HCT116 (cell line): ENCODE results near the gene ABCB7. TPM values are rescaled to one million over a fixed set of nuclear protein-coding genes. Genes with fewer than 3 reads are reported as not detected.

Experiments used
- ATAC-seq: fragments of 200-7000 bp; cut with Tn5 transposase; 2 replicates; pipeline ENCODE4 v1.9.1; 2020; ENCODE audit warnings: mild to moderate bottlenecking, moderate library complexity
- BruUV-seq: library from RNA; stranded (reverse); fragments of 400-500 nt; replicated peaks from 2 replicates; lab custom pipeline; 2021; lab: Mats Ljungman, UMichigan
- CTCF ChIA-PET: fragments of 300-600 bp; sonication (Branson Sonifier 250); formaldehyde crosslinking; loops from one replicate; lab custom pipeline; 2021; ENCODE audit warnings: antibody characterized with exemption; lab: Charles Lee
- POLR2A ChIA-PET: fragments of 300-600, 350-600 bp; sonication (Branson Sonifier 250); formaldehyde crosslinking; loops from one replicate; lab custom pipeline; 2021; ENCODE audit warnings: antibody characterized with exemption; lab: Charles Lee
- RAD21 ChIA-PET, 2 experiments: fragments of 300-600 bp; sonication (Branson Sonifier 250); formaldehyde crosslinking; loops; one replicate each; lab custom pipeline; 2023; ENCODE audit warnings: low total read pairs in 2 of 2; ENCODE audit not compliant: uncharacterized antibody in 2 of 2, unreplicated experiment in 2 of 2, low non-redundant PET in 1 of 2; lab: Charles Lee
- DNase-seq: peaks from one replicate; pipeline ENCODE4 v3.0.0-alpha.2; 2010; ENCODE audit warnings: low read depth, low spot score
- H2AFZ ChIP-seq: fragments of 200-600 bp; shearing (Covaris generic), sonication (generic); 2 replicates; pipeline ENCODE4 v1.6.1; 2017; ENCODE audit warnings: low read depth, mixed run types, mixed read lengths, antibody characterized with exemption, low read length; ENCODE audit not compliant: poor library complexity, severe bottlenecking
- H3K27ac ChIP-seq: 2 replicates; pipeline ENCODE4 v1.5.1; 2012; ENCODE audit warnings: low read depth, low read length
- H3K27me3 ChIP-seq: fragments of 200-600 bp; sonication (generic); 2 replicates; pipeline ENCODE4 v1.6.1; 2016; ENCODE audit warnings: mixed run types, low read length, mixed read lengths; ENCODE audit not compliant: insufficient read depth
- H3K36me3 ChIP-seq, 2 experiments: fragments of 200-500 bp in 1 of 2; fragments of 200-600 bp in 1 of 2; sonication (Bioruptor generic) in 1 of 2; sonication (generic) in 1 of 2; 2 replicates each; pipeline versions ENCODE4 v1.5.1 to v1.6.1; 2014 to 2016; ENCODE audit warnings: low read length in 2 of 2, inconsistent platforms in 1 of 2, mixed read lengths in 1 of 2, mixed run types in 1 of 2; ENCODE audit not compliant: insufficient read depth in 2 of 2, control insufficient read depth in 1 of 2
- H3K4me1 ChIP-seq, 2 experiments: fragments of 200-600 bp in 1 of 2; sonication (generic) in 1 of 2; 2 replicates each; pipeline versions ENCODE4 v1.5.1 to v1.6.1; 2012 to 2017; ENCODE audit warnings: low read length in 2 of 2, inconsistent platforms in 1 of 2, mild to moderate bottlenecking in 1 of 2, mixed read lengths in 1 of 2, mixed run types in 1 of 2, moderate library complexity in 1 of 2; ENCODE audit not compliant: insufficient read depth in 2 of 2, control insufficient read depth in 1 of 2
- H3K4me2 ChIP-seq: fragments of 200-600 bp; sonication (generic); 2 replicates; pipeline ENCODE4 v1.6.1; 2017; ENCODE audit warnings: mixed run types, low read length, mixed read lengths
- H3K4me3 ChIP-seq, 2 experiments: fragments of 200-600 bp in 1 of 2; sonication (generic) in 1 of 2; replicated peaks in 1 of 2; 2 replicates each; pipeline ENCODE4 v1.5.1; 2011 to 2016; ENCODE audit warnings: low read length in 2 of 2, control low read depth in 1 of 2, low read depth in 1 of 2, mild to moderate bottlenecking in 1 of 2, mixed read lengths in 1 of 2, mixed run types in 1 of 2
- H3K79me2 ChIP-seq: fragments of 200-600 bp; sonication (generic); 2 replicates; pipeline ENCODE4 v1.6.1; 2017; ENCODE audit warnings: mild to moderate bottlenecking, mixed run types, low read length, moderate library complexity, mixed read lengths; ENCODE audit not compliant: insufficient read depth
- H3K9ac ChIP-seq: fragments of 200-600 bp; sonication (generic); 2 replicates; pipeline ENCODE4 v1.6.1; 2016; ENCODE audit warnings: low read length, mixed read lengths
- H3K9me2 ChIP-seq: fragments of 200-600 bp; sonication (generic), shearing (Covaris generic); 2 replicates; pipeline ENCODE4 v1.6.1; 2017; ENCODE audit warnings: mixed run types, mild to moderate bottlenecking, moderate library complexity; ENCODE audit not compliant: insufficient read depth
- H3K9me3 ChIP-seq, 2 experiments: fragments of 200-500 bp in 1 of 2; fragments of 200-600 bp in 1 of 2; sonication (Bioruptor generic) in 1 of 2; sonication (generic) in 1 of 2; 2 replicates each; pipeline ENCODE4 v1.6.1; 2014 to 2017; ENCODE audit warnings: low read length in 2 of 2, mixed read lengths in 2 of 2, inconsistent platforms in 1 of 2, low read depth in 1 of 2, mild to moderate bottlenecking in 1 of 2, mixed run types in 1 of 2, moderate library complexity in 1 of 2; ENCODE audit not compliant: control insufficient read depth in 1 of 2, insufficient read depth in 1 of 2
- H4K20me1 ChIP-seq: fragments of 200-600 bp; sonication (generic), shearing (Covaris generic); 2 replicates; pipeline ENCODE4 v1.6.1; 2017; ENCODE audit warnings: mixed run types, mild to moderate bottlenecking, moderate library complexity; ENCODE audit not compliant: insufficient read depth
- CBX3 ChIP-seq: IDR thresholded peaks from 2 replicates; pipeline ENCODE4 v1.6.1; 2012; ENCODE audit warnings: low read depth
- CTCF ChIP-seq, 3 experiments: fragments of 200-600 bp in 1 of 3; sonication (generic) in 1 of 3; IDR thresholded peaks in 2 of 3; conservative IDR thresholded peaks in 1 of 3; 2 replicates each; pipeline ENCODE4 v1.5.1; 2012 to 2017; ENCODE audit warnings: low read depth in 2 of 3, low read length in 2 of 3, antibody characterized with exemption in 1 of 3, borderline replicate concordance in 1 of 3, control low read depth in 1 of 3, mild to moderate bottlenecking in 1 of 3, mixed read lengths in 1 of 3, mixed run types in 1 of 3, moderate library complexity in 1 of 3; ENCODE audit not compliant: insufficient read depth in 1 of 3
- EGR1 ChIP-seq: IDR thresholded peaks from 2 replicates; pipeline ENCODE4 v1.6.1; 2012; ENCODE audit warnings: low read depth
- ELF1 ChIP-seq: IDR thresholded peaks from 2 replicates; pipeline ENCODE4 v1.6.1; 2012; ENCODE audit warnings: low read depth, borderline replicate concordance
- EZH2phosphoT487 ChIP-seq: fragments of 200-600 bp; IDR thresholded peaks from 2 replicates; pipeline ENCODE4 v1.6.1; 2018; ENCODE audit warnings: antibody characterized with exemption, borderline replicate concordance
- SIN3A ChIP-seq: IDR thresholded peaks from 2 replicates; pipeline ENCODE4 v1.6.1; 2012; ENCODE audit warnings: low read depth
- ZNF274 ChIP-seq: fragments of 200-500 bp; sonication (Bioruptor generic); IDR thresholded peaks from 2 replicates; pipeline ENCODE4 v1.6.1; 2014; ENCODE audit warnings: mild to moderate bottlenecking, low read depth, low read length, inconsistent platforms
- intact Hi-C: fragments of 100-400 bp; cut with micrococcal nuclease; formaldehyde crosslinking; loops from 2 replicates; pipeline ENCODE4 v1.10.0; 2022
- total RNA-seq: library from RNA; stranded (reverse); gene quantifications from one replicate; pipeline ENCODE4 v1.2.1, GENCODE V29; 2021; ENCODE audit not compliant: unreplicated experiment

Gene ABCB7
- total RNA-seq, 1 experiment from 2014 or later, result 24.6 TPM

DNA sequence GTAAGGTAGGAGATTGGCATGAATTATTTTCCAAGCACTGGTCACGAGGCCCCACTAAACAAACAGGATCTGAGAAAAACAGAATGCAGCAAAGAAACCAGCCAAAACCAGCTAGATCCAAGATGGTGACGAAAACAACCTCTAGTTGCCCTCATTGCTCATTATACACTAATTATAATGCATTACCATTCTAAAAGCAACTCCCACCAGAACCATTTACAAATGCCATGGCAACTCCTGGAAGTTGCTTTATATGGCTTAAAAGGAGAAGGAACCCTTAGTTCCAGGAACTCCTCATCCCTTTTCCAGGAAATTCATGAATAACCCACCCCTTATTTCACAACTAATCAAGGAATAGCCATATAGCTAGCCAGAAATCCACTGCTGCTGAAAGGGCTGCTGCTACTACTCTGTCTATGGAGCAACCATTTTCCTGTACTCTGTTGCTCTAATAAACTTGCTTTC is 69.3 kb downstream of the ABCB7 start:
- no peak for ATAC-seq
- BruUV-seq, result no TSS peak
- H3K4me1 ChIP-seq, result no peaks in the 10 kb centered on the region
- H3K36me3 ChIP-seq, result no peaks in the 10 kb centered on the region
- no peak overlapping the region for H3K27ac ChIP-seq
- no peaks in the 10 kb centered on the region for H3K79me2 ChIP-seq
- H3K9ac ChIP-seq, result no peak overlapping the region
- no peaks in the 10 kb centered on the region for H4K20me1 ChIP-seq
- intact Hi-C loops, result no loop called here
- H3K9me3 ChIP-seq, result no peaks in the 10 kb centered on the region
- no peak for TF ChIP-seq ELF1
- no peak for TF ChIP-seq ZNF274
- TF ChIP-seq CTCF (IDR thresholded peaks at IDR 0.05 in 2 of 3, conservative IDR thresholded peaks at IDR 0.05 in 1 of 3; ENCODE audit: borderline replicate concordance in 1 of 3, insufficient read depth in 1 of 3, low read depth in 2 of 3, low read length in 2 of 3), result no peak
- TF ChIP-seq EGR1, result no peak
- TF ChIP-seq SIN3A, result no peak
- ChIA-PET POLR2A (no interaction called here), CTCF (no interaction called here), RAD21 (no interaction called here)
- no peak overlapping the region for H3K4me2 ChIP-seq
- H3K4me3 ChIP-seq, result no peak overlapping the region
- no peak for DNase-seq
- no peak overlapping the region for H2AFZ ChIP-seq
- no peaks in the 10 kb centered on the region for H3K9me2 ChIP-seq
- no peaks in the 10 kb centered on the region for H3K27me3 ChIP-seq

DNA sequence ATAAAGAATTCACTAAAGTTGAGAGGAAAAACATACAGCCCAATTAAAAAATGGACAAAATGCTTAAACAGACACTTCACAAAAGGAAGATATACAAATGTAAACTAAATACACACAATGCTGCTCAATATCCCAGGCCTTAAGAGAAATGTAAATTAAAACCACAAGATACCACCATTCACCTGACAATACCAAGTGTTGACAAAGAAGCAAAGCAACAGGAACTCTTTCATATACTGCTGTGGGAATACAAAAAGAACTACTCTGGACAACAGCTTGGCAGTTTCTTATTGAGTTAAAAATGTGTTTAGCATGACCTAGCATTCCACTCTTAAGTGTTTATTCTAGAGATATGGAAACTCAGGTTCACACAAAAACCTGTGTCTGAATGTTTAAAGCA is 71.3 kb downstream of the ABCB7 start:
- Histone ChIP-seq H3K79me2 (no peaks in the 10 kb centered on the region), H3K4me3 (no peak overlapping the region), H3K9ac (no peak overlapping the region), H4K20me1 (no peaks in the 10 kb centered on the region), H3K9me2 (no peaks in the 10 kb centered on the region), H3K4me2 (no peak overlapping the region), H3K27ac (no peak overlapping the region), H3K9me3 (no peaks in the 10 kb centered on the region), H3K27me3 (no peaks in the 10 kb centered on the region), H3K4me1 (no peaks in the 10 kb centered on the region), H2AFZ (no peak overlapping the region), H3K36me3 (no peaks in the 10 kb centered on the region)
- no peak for DNase-seq
- intact Hi-C loops, result no loop called here
- RAD21 ChIA-PET, result no interaction called here
- BruUV-seq, result no TSS peak
- CTCF ChIA-PET, result no interaction called here
- no peak for TF ChIP-seq CBX3
- TF ChIP-seq EZH2phosphoT487, result no peak
- TF ChIP-seq SIN3A, result no peak
- no peak for ATAC-seq
- POLR2A ChIA-PET, result no interaction called here
